ENCODE measurements around the gene ATP13A4.

DNA sequence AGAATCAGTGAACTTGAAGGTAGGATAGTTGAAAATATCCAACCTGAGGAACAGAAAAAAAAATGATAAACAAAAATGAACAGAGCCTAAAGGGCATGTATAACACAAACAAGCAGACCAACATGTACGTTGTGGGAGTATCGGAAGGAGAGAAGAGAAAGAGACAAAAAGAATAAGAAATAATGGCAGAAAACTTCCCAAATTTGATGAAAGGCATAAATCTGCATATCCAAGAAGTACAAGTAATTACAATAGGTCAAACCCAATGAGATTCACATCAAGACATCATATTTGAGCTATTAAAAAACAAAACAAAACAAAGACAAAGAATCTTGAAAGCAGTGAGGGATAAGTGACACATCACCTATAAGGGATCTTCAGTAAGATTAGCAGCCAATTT lies 138.1 kb downstream of the ATP13A4 start:
- TF ChIP-seq, protein P1, sequence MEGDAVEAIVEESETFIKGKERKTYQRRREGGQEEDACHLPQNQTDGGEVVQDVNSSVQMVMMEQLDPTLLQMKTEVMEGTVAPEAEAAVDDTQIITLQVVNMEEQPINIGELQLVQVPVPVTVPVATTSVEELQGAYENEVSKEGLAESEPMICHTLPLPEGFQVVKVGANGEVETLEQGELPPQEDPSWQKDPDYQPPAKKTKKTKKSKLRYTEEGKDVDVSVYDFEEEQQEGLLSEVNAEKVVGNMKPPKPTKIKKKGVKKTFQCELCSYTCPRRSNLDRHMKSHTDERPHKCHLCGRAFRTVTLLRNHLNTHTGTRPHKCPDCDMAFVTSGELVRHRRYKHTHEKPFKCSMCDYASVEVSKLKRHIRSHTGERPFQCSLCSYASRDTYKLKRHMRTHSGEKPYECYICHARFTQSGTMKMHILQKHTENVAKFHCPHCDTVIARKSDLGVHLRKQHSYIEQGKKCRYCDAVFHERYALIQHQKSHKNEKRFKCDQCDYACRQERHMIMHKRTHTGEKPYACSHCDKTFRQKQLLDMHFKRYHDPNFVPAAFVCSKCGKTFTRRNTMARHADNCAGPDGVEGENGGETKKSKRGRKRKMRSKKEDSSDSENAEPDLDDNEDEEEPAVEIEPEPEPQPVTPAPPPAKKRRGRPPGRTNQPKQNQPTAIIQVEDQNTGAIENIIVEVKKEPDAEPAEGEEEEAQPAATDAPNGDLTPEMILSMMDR (IDR thresholded peaks at IDR 0.05): no peak
- TF ChIP-seq POLR2A (IDR thresholded peaks at IDR 0.05): no peak

All from right lobe of liver (tissue), 4 donors.